Measurements from ENCODE around the gene ROBO1.
"Not testable (repeated sequence)": the region's sequence is repeated elsewhere in the genome, so short reads cannot be mapped to it uniquely, and the experiment has no call there.

The ROBO1 gene

DNA sequence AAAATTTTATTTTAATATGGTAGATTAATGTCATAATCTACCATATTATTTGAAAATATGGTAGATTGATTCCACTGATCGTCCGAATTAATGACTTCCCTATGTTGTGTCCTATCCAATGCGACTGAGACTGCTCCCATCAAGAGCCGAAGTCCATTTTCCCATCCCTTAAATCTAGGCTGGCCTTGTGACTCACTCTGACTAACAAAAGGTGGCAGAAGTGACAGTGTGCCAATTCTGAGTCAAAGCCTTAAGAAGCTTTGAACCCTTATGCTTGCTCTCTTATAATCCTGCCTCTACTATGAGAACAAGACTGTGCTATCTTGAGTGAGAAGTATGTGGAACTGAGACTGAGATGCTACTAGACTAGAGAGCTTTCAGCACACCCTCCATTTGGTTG lies 387.2 kb downstream of the ROBO1 start:
- DNase-seq (ENCODE audit: low spot score): no peak

DNA sequence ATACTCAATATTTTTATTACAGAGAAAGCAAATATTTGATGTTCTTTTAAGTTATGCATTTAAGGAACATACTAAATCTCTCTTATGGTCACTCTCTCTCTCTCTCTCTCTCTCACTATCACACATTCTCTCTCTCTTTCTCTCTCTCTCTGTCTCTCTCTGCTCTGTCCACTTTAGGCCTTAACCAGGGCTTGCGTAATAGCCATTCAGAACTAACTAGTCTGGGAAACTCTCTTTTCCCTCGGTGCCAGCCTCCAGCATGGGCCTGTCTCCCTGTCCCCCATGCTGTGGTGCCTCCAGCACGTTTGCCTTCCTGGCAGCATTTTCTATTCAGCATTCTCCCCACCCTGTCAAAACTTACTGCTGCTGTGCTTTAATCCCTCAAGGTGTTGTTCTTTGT lies 389.7 kb downstream of the ROBO1 start:
- no peak for DNase-seq (ENCODE audit: low spot score)

DNA sequence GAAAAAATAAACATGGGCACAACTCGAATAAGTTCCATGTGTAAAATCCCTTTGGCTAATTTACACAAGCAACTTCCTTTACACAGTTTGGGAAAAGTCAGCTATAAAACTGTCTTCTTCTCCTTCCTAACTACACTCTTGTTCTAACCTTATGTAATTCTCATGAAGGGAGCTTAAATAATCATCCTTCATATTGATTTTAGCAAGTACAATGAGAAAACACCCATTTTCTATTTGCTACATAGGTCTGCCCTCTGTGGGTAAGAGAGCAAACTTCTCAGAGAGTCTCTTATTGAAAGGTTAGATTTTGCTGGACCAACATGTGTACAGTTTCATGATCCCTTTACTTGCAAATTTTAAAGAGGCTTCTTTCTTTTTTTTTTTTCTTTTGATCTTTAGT lies 398.5 kb downstream of the ROBO1 start:
- no peak for DNase-seq (ENCODE audit: low spot score)

DNA sequence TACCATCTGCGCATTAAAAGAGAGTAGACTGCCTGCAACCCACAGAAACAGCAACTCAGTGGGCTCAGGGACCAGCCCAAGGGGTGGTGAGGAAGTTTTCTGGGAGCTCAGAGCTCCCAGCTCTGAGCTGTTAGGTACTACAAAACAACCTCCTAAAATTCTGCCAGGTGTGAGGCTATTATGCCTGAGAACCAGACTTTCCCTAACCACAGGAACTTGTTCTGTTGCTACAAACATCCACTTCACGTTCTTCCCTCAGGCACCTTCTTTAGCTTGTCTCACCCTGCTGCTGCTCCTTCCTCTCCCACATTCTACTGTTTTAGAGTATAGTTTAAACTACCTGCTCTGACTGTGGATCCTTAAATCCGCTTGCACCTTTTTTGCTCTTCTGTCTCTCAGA lies 399.4 kb downstream of the ROBO1 start:
- no peak for DNase-seq (ENCODE audit: low spot score)

GRCh38 chr3:79367803-79368202 lies 400.0 kb downstream of the ROBO1 start:
- no peak for DNase-seq (ENCODE audit: low spot score)

GRCh38 chr3:79367066-79367465 lies 400.7 kb downstream of the ROBO1 start:
- DNase-seq (ENCODE audit: low spot score): no peak

- no peak for DNase-seq (ENCODE audit: low spot score)
Observed at GRCh38 chr3:79366414-79366813, 401.4 kb downstream of the ROBO1 start.

DNA sequence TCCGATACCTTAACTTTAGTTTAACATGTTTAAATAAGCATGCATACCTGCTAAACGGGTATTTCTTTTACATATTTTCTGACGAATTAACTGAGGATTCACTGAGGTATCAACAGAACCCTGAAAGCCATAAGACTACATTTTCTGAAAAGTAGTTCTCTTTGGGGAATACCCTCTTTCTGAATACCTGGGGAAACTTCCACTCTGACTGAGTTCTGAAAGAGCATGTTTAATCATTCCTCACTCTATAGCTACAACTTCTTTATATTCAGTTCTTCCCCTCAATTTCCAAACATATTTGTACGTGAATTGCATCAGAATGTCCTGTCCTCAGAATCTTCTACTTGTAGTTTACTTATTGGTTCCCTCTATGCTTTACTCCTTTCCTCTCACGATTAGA lies 403.0 kb downstream of the ROBO1 start:
- no peak for DNase-seq (ENCODE audit: low spot score)

- DNase-seq (ENCODE audit: low spot score): no peak
Observed at GRCh38 chr3:79362571-79363270, 405.1 kb downstream of the ROBO1 start.

DNA sequence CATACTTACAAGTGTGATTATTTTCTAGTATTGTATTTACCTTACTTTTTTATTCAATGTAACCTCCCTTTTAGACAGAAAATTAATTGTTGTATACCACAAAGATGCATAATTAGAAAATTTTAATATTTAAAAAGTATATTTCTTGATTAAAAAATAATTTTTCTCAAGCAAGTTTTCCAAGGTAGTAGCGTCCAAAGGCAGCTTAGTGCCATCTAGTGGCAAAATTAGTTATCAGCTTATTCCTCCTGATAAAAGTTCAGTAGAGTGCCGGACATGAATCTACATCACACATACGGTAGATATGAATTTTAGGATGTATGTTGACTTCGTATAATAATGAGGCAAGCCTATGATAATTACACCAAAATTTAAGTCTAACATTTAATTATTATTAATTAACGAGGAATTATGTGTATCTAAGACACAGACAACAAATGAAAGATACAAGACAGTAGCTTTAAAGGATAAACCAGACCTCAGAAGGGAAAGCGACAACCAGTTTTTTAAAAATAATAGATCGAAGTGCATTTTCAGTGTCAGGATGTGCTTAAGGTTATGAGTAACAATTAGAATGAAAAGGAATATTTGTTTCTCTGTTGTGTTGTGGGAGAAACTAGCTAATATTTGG lies 405.9 kb downstream of the ROBO1 start:
- DNase-seq (ENCODE audit: low spot score): peak; percentile 35

- DNase-seq (ENCODE audit: low spot score): no peak
Observed at GRCh38 chr3:79358327-79358726, 409.5 kb downstream of the ROBO1 start.

DNA sequence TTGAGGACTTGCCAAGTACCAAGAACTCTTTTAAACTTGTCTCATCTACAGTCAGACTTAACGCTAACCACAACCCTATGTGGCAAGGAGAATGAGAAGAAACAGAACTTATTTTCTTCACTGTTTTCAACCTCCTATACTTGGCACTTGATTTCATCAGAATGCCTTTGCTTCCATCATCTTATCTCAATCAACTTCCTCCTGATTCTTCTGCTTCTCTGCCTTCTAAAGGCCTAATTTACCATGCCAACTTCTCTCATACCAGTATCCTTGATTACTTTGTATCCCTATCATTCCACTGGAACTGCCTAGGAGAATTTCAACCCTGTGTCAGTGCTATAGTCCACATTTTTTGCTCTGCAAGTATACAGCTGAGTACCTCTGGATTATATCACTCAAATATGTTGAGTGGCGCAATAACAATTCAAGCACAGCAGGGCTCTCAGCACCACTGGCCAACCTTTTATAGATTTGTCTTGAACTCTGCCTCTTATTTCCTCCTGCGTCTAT lies 413.6 kb downstream of the ROBO1 start:
- DNase-seq (ENCODE audit: low spot score): no peak

DNA sequence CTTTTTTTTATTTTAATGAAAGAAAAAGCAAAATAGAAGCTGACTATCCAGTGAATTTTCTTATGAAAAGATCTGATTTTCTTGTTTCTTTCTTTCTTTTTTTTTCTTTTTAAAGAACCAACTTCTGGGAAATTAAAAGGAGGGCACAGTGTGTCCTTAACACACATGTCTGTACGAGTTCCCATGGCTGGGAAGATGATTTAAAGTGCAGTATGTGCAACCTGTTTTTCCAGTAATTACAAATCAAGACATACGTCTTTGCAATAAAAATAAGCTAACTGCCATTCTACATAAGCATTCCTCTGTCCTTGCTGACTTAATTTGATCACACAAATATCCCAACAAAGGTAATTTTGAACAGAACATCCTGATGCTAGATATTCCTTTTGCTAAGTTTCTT lies 416.1 kb downstream of the ROBO1 start:
- DNase-seq (ENCODE audit: low spot score): no peak

DNA sequence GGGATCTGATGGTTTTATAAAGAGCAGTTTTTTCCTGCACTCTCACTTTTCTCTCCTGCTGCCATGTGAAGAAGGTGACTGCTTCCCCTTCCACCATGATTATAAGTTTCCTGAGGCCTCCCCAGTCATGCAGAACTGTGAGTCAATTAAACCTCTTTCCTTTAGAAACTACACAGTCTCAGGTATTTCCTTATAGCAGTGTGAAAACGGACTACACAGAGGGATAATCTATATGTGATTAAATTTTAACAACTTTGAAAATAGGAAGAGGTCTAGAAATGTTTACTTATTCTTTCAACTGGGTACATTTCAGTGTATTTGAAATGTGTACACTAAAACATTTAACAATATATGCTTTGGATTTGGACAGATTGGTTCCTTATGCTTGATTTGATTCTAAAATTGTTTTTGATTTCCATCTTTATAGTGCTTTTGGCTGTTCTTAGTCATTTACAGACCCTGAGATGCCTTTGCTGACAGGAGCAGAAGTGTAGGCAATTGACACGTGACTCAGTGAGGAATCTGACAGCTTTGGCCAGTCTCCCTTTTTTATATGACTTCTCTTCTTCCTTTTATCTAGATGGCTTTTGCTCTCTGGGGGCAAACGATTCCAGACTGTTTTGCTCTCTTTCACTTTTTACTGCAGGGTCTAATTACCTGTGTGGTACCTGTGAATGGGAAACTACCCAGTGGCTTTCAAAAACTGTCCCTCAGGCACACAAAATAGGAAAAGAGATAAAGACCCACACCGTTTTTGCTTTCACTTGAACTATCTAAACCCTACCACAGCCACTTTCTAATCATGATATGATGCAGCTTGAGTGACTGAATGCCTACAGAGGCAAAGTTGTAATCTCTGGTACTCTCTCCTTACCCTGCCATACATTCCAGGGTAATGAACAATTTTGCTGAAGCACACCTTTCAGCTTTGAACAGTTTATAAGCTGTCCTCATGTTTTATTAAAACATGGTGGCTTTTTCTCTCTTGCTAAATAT lies 422.6 kb downstream of the ROBO1 start:
- DNase-seq (ENCODE audit: low spot score): no peak

DNA sequence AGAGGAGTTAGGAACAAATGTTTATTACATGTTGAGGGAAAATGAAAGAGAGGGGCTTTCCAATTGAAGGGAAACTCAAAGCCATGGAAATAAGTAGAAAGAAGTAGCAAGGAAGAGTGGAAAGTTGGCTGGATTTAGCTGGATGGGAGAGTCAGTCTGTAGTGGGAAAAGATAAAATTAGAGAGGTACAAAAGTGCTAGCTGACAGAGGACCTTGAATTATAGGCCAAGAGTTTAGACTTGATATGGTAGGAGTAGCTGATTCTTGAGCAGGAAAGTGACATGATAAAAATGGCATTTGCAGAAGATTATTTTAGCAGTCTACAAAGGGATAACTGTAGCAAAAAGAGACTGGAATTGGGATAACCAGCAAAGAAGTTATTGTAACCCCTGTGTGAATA lies 425.8 kb downstream of the ROBO1 start:
- DNase-seq (ENCODE audit: low spot score): no peak

- DNase-seq (ENCODE audit: low spot score): no peak
Observed at GRCh38 chr3:79339846-79340245, 428.0 kb downstream of the ROBO1 start.

GRCh38 chr3:79337798-79338197 lies 430.0 kb downstream of the ROBO1 start:
- DNase-seq (ENCODE audit: low spot score): no peak

DNA sequence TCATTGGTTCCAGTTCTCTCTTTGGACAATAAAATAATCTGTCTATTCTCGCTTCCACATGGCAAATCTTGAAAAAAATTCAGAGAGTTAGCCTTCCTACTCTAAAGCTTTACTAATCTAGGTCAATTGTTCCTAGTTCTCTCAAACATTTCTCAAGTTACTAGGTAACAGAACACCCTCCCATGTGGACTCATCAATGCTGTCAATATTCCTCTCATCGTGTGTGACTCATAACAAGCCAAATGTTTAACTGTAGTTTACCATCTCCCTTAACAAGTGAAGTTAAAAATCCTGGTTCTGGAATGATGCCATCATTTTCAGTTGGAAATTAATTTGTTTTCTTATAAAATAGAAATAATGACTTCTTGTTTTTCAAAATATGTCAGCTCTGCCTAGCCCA lies 438.6 kb downstream of the ROBO1 start:
- DNase-seq (ENCODE audit: low spot score): no peak

GRCh38 chr3:79326642-79327041 lies 441.2 kb downstream of the ROBO1 start:
- no peak for DNase-seq (ENCODE audit: low spot score)

- DNase-seq (ENCODE audit: low spot score): not testable (repeated sequence)
Observed at GRCh38 chr3:79325833-79326383, 441.9 kb downstream of the ROBO1 start.

DNA sequence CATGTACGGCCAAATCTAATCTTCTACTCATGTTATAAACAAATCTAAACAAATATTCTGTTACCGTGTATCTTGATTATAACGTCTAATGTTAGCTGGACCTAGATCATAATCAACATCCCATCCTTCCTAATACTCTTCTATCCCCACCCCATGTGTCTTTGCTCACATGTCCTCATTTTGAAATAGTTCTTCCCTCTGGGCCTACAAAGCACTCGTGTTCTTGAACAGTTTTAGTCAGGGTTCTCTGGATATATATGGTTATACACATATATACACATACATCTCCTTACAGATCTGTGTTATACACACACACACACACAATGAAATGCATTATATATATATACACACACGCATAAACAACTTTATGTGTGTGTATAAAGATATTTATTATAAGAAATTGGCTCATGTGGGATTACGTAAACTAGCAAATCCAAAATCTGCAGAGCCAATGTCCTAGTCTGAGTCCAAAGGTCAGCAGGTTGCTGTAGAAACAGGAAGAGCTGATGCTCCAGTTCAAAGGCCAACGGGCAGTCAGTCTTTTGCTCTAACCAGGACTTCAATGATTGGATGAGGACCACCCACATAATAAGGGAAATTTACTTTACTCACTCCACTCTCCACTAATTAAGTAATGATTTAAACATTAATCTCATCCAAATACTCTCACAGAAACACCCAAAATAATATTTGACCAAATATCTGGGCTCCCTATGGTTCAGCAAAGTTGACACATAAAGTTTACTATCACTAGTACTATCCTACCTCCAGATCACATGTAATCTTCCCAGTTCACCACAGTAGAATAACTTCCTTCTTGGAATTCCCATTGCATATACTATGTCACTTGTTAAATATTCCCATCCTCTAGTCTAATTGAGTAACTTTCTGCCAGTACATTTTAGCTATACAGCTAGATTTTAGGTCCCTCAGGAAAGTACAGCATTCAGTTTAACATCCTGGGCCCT lies 450.0 kb downstream of the ROBO1 start:
- DNase-seq (ENCODE audit: low spot score): no peak

Data from SK-N-DZ (cell line).